ENCODE results near the gene SHOX. TPM values are rescaled to one million over a fixed set of nuclear protein-coding genes. Genes with fewer than 3 reads are reported as not detected.

The SHOX gene
- total and polyA plus RNA-seq, 12 donors: not detected

- Histone ChIP-seq H3K27ac (no peak overlapping the region), H3K4me1 (peaks cover 0 to 19% (median 0%) of the 10 kb centered on the region in 9 donors), H3K9me3 (no peaks in the 10 kb centered on the region), H3K27me3 (peaks cover 34 to 91% (median 84%) of the 10 kb centered on the region in 7 donors), H3K36me3 (no peaks in the 10 kb centered on the region), H3K4me3 (no peak overlapping the region)
- intact Hi-C loops (cut with DNase I): no loop called here
- DNase-seq: no peak
- no peak for ATAC-seq
- TF ChIP-seq CTCF (IDR thresholded peaks at IDR 0.05): no peak
- 6 to 10% methylated on average over 10 of the region's 10 CpGs for WGBS, 2 donors
Measured at GRCh38 chrX:640641-641040, 10.1 kb downstream of the SHOX start.

- no peak for TF ChIP-seq CTCF (IDR thresholded peaks at IDR 0.05)
- ATAC-seq: no peak
- DNase-seq: no peak
- Histone ChIP-seq H3K4me1 (peaks cover 0 to 14% (median 0%) of the 10 kb centered on the region in 9 donors), H3K9me3 (no peaks in the 10 kb centered on the region), H3K27ac (no peak overlapping the region), H3K27me3 (peaks cover 34 to 91% (median 86%) of the 10 kb centered on the region in 7 donors), H3K4me3 (no peak overlapping the region), H3K36me3 (no peaks in the 10 kb centered on the region)
- 2 to 5% methylated on average over 37 of the region's 37 CpGs for WGBS, 2 donors
- intact Hi-C loops (cut with DNase I): no loop called here
Measured at GRCh38 chrX:641671-642435, 11.3 kb downstream of the SHOX start.

GRCh38 chrX:642436-643240 lies 12.0 kb downstream of the SHOX start:
- no peak for ATAC-seq
- 10 to 11% methylated on average over 24 of the region's 24 CpGs for WGBS, 2 donors
- Histone ChIP-seq H3K27me3 (peaks cover 27 to 83% (median 79%) of the 10 kb centered on the region in 7 donors), H3K9me3 (no peaks in the 10 kb centered on the region), H3K36me3 (no peaks in the 10 kb centered on the region), H3K27ac (no peak overlapping the region), H3K4me3 (no peak overlapping the region), H3K4me1 (peaks cover 0 to 7% (median 0%) of the 10 kb centered on the region in 9 donors)
- no peak for DNase-seq
- intact Hi-C loops (cut with DNase I): no loop called here
- no peak for TF ChIP-seq CTCF (IDR thresholded peaks at IDR 0.05)

GRCh38 chrX:643241-643595 lies 12.6 kb downstream of the SHOX start:
- TF ChIP-seq CTCF (IDR thresholded peaks at IDR 0.05): no peak
- ATAC-seq (no peak), DNase-seq (no peak)
- peaks cover 25 to 77% (median 73%) of the 10 kb centered on the region in 7 donors for H3K27me3 ChIP-seq
- intact Hi-C loops (cut with DNase I): no loop called here
- no peak overlapping the region for H3K4me3 ChIP-seq
- peaks cover 0 to under 1% (median 0%) of the 10 kb centered on the region in 9 donors for H3K4me1 ChIP-seq
- no peak overlapping the region for H3K27ac ChIP-seq
- no peaks in the 10 kb centered on the region for H3K36me3 ChIP-seq
- 46 to 59% methylated on average over 7 of the region's 7 CpGs for WGBS, 2 donors
- no peaks in the 10 kb centered on the region for H3K9me3 ChIP-seq

All from heart right ventricle (tissue), 16 donors.